K562 (cell line): Measurements from ENCODE around the gene STX1B. TPM values are rescaled to one million over a fixed set of nuclear protein-coding genes. Genes with fewer than 3 reads are reported as not detected.
A peak's percentile ranks its signal among the peaks of the same experiment; 100 is the strongest.

Source experiments
- ARID3A ChIP-seq: IDR thresholded peaks from 2 replicates; pipeline ENCODE4 v1.6.1; 2012; ENCODE audit warnings: low read depth, low read length, improper control_type of control experiment, borderline replicate concordance
- ATF3 ChIP-seq, 2 experiments: fragments of 450-650 bp in 1 of 2; sonication (generic) in 1 of 2; formaldehyde crosslinking in 1 of 2; IDR thresholded peaks in 1 of 2; conservative IDR thresholded peaks in 1 of 2; 2 replicates each; pipeline versions ENCODE4 v1.6.1 to v1.8.1; 2016 to 2023; ENCODE audit warnings: mild to moderate bottlenecking in 2 of 2, moderate library complexity in 2 of 2, inconsistent platforms in 1 of 2, missing genetic modification reagents in 1 of 2
- BMI1 ChIP-seq: fragments of 150-350 bp; IDR thresholded peaks from 2 replicates; pipeline ENCODE4 v1.6.1; 2014; ENCODE audit warnings: low read length
- CHCHD3 ChIP-seq: fragments of 250-450 bp; sonication (Bioruptor Pico); IDR thresholded peaks from 2 replicates; pipeline ENCODE4 v2.1.2; 2022; ENCODE audit warnings: mild to moderate bottlenecking
- DPF2 ChIP-seq: fragments of 450-650 bp; IDR thresholded peaks from 2 replicates; pipeline ENCODE4 v1.6.1; 2016
- MTA2 ChIP-seq: fragments of 450-650 bp; IDR thresholded peaks from 2 replicates; pipeline ENCODE4 v1.6.1; 2016; ENCODE audit warnings: low read depth
- MYC ChIP-seq, 2 experiments: fragments of 250-450 bp in 1 of 2; sonication (Bioruptor Pico) in 1 of 2; IDR thresholded peaks; 2 replicates each; pipeline versions ENCODE4 v1.5.1 to v1.6.1; 2012 to 2021; ENCODE audit warnings: low read depth in 2 of 2, borderline replicate concordance in 1 of 2, improper control_type of control experiment in 1 of 2, low read length in 1 of 2, mild to moderate bottlenecking in 1 of 2, moderate library complexity in 1 of 2
- SMARCA4 ChIP-seq: fragments of 450-650 bp; IDR thresholded peaks from 2 replicates; pipeline ENCODE4 v1.6.1; 2016
- STAT6 ChIP-seq: sonication (generic); formaldehyde crosslinking; IDR thresholded peaks from 2 replicates; pipeline ENCODE4 v1.8.1; 2023; ENCODE audit warnings: mild to moderate bottlenecking, missing genetic modification reagents
- VEZF1 ChIP-seq: fragments of 200-800 bp; sonication (Bioruptor generic); IDR thresholded peaks from 2 replicates; pipeline ENCODE4 v1.6.1; 2017; ENCODE audit warnings: missing genetic modification characterization, missing compliant biosample characterization
- ZNF184 ChIP-seq: sonication (generic); formaldehyde crosslinking; IDR thresholded peaks from 2 replicates; pipeline ENCODE4 v1.5.0; 2020; ENCODE audit warnings: missing genetic modification reagents
- ZNF75A ChIP-seq: fragments of 450-650 bp; formaldehyde crosslinking; IDR thresholded peaks from 2 replicates; pipeline ENCODE4 v1.4.0; 2020; ENCODE audit warnings: mild to moderate bottlenecking
- polyA plus RNA-seq, 8 experiments: library from polyadenylated mRNA; depleted of rRNA in 4 of 8; stranded (reverse) in 5 of 8; unstranded in 3 of 8; fragments of >200 nt; fragmentation: Nextera tagmentation in 2 of 8; fragmentation: Illumina TruSeq in 1 of 8; extraction: Ambion mirVana in 2 of 8; extraction: Trizol in 1 of 8; gene quantifications; 2 replicates each; pipeline versions ENCODE4 v1.2.1 to v1.2.3, GENCODE V29; 2011 to 2014; ENCODE audit warnings: inconsistent platforms in 1 of 8, missing spikeins in 1 of 8
- total RNA-seq, 7 experiments: library from RNA; depleted of rRNA in 6 of 7; stranded (reverse); fragments of >200 nt in 6 of 7; fragmentation: Illumina TruSeq in 2 of 7; extraction: Trizol in 2 of 7; gene quantifications; 2 replicates each; pipeline versions ENCODE4 v1.2.1 to v1.2.3, GENCODE V29; 2011 to 2021; ENCODE audit warnings: low replicate concordance in 1 of 7
- TF ChIP-seq, protein P1 (sequence below): fragments of 450-650 bp; IDR thresholded peaks from 2 replicates; pipeline ENCODE4 v1.6.1; 2017; ENCODE audit warnings: antibody characterized with exemption, mild to moderate bottlenecking

Gene STX1B
- total and polyA plus RNA-seq, 9 of the 15 experiments (the other 6 are each of a cell fraction or from before 2014, with no cell fraction given) = 0.07 to 2.5 (median 0.86) TPM

GRCh38 chr16:30949650-30950515 lies 60.6 kb downstream of the STX1B start (continued):
- TF ChIP-seq, protein P1, sequence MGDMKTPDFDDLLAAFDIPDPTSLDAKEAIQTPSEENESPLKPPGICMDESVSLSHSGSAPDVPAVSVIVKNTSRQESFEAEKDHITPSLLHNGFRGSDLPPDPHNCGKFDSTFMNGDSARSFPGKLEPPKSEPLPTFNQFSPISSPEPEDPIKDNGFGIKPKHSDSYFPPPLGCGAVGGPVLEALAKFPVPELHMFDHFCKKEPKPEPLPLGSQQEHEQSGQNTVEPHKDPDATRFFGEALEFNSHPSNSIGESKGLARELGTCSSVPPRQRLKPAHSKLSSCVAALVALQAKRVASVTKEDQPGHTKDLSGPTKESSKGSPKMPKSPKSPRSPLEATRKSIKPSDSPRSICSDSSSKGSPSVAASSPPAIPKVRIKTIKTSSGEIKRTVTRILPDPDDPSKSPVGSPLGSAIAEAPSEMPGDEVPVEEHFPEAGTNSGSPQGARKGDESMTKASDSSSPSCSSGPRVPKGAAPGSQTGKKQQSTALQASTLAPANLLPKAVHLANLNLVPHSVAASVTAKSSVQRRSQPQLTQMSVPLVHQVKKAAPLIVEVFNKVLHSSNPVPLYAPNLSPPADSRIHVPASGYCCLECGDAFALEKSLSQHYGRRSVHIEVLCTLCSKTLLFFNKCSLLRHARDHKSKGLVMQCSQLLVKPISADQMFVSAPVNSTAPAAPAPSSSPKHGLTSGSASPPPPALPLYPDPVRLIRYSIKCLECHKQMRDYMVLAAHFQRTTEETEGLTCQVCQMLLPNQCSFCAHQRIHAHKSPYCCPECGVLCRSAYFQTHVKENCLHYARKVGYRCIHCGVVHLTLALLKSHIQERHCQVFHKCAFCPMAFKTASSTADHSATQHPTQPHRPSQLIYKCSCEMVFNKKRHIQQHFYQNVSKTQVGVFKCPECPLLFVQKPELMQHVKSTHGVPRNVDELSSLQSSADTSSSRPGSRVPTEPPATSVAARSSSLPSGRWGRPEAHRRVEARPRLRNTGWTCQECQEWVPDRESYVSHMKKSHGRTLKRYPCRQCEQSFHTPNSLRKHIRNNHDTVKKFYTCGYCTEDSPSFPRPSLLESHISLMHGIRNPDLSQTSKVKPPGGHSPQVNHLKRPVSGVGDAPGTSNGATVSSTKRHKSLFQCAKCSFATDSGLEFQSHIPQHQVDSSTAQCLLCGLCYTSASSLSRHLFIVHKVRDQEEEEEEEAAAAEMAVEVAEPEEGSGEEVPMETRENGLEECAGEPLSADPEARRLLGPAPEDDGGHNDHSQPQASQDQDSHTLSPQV = peak; percentile 52; the same call in 1 of the 2 replicates
- TF ChIP-seq ATF3 (IDR thresholded peaks at IDR 0.05) (peak; percentile 40; the same call in 1 of the 2 replicates), ATF3 (CRISPR knock-in tag; conservative IDR thresholded peaks at IDR 0.05) (no peak), MTA2 (peak; percentile 4; the same call in 1 of the 2 replicates), ARID3A (no peak), ZNF184 (CRISPR knock-in tag) (no peak), SMARCA4 (peak; percentile 87), DPF2 (peak; percentile 87), ZNF75A (no peak), MYC (IDR thresholded peaks at IDR 0.05; ENCODE audit: low read depth, low read length) (peak; percentile 64; the same call in 1 of the 2 replicates), MYC (CRISPR knock-in tag; IDR thresholded peaks at IDR 0.05; ENCODE audit: borderline replicate concordance, low read depth) (peak; percentile 23; the same call in 1 of the 2 replicates), STAT6 (CRISPR knock-in tag) (no peak), VEZF1 (CRISPR knock-in tag) (peak; percentile 55), BMI1 (no peak), CHCHD3 (CRISPR knock-in tag) (no peak)
